Stimulated activated naive B cell treated with anti-CD40 and anti-IgM and Interleukin-4, amounts not matched to agents 10 μg/mL and 1 μg/mL and 100 μg/mL, for 72 hours (primary cell): Measurements from ENCODE around the gene ING5.
A peak's percentile ranks its signal among the peaks of the same experiment; 100 is the strongest.

Experiments used
- ATAC-seq, 2 donors: fragments of 150-1000 bp; cut with Tn5 transposase; replicated peaks; 2 replicates each; pipeline ENCODE4 v1.10.0; 2021; ENCODE audit warnings: moderate library complexity in 1 of 2
- DNase-seq: peaks from one replicate; pipeline ENCODE4 v3.0.0; 2021
- H3K27ac Mint-ChIP-seq: one replicate; pipeline ENCODE4 v1.8.0; 2022; ENCODE audit warnings: mild to moderate bottlenecking, mixed read lengths
- H3K27me3 Mint-ChIP-seq, 2 donors: one replicate each; pipeline ENCODE4 v1.8.0; 2022; ENCODE audit warnings: mixed read lengths in 2 of 2
- H3K36me3 Mint-ChIP-seq, 2 donors: one replicate each; pipeline ENCODE4 v1.8.0; 2022; ENCODE audit warnings: mixed read lengths in 2 of 2, mild to moderate bottlenecking in 1 of 2
- H3K4me1 Mint-ChIP-seq, 2 donors: one replicate each; pipeline ENCODE4 v1.8.0; 2022; ENCODE audit warnings: mixed read lengths in 2 of 2, mild to moderate bottlenecking in 1 of 2
- H3K4me3 Mint-ChIP-seq, 2 donors: one replicate each; pipeline ENCODE4 v1.8.0; 2022; ENCODE audit warnings: mild to moderate bottlenecking in 2 of 2, mixed read lengths in 2 of 2, moderate library complexity in 1 of 2
- H3K9me3 Mint-ChIP-seq, 2 donors: one replicate each; pipeline ENCODE4 v1.8.0; 2022; ENCODE audit warnings: mixed read lengths in 2 of 2, mild to moderate bottlenecking in 1 of 2

The ING5 gene

DNA sequence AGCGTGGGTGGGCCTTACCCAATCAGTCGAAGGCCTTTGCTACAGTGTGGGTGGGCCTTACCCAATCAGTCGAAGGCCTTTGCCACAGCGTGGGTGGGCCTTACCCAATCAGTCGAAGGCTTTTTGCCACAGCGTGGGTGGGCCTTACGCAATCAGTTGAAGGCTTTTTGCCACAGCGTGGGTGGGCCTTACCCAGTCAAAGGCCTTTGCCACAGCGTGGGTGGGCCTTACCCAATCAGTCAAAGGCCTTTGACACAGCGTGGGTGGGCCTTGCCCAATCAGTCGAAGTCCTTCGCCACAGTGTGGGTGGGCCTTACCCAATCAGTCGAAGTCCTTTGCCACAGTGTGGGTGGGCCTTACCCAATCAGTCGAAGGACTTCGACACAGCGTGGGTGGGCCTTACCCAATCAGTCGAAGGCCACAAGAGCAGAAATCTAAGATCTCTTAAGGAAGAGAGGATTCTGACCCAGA, 58.5 kb downstream of the ING5 start:
- no peak for ATAC-seq
- peaks cover 30 to 46% of the 10 kb centered on the region in 2 donors for H3K36me3 Mint-ChIP-seq
- peaks cover 0 to 2% of the 10 kb centered on the region in 2 donors for H3K9me3 Mint-ChIP-seq
- no peaks in the 10 kb centered on the region for H3K27me3 Mint-ChIP-seq
- H3K4me3 Mint-ChIP-seq, result no peak overlapping the region
- H3K4me1 Mint-ChIP-seq, result peaks cover 0 to 2% of the 10 kb centered on the region in 2 donors
- peak overlapping the region; percentile 27 for H3K27ac Mint-ChIP-seq
- DNase-seq, result no peak

DNA sequence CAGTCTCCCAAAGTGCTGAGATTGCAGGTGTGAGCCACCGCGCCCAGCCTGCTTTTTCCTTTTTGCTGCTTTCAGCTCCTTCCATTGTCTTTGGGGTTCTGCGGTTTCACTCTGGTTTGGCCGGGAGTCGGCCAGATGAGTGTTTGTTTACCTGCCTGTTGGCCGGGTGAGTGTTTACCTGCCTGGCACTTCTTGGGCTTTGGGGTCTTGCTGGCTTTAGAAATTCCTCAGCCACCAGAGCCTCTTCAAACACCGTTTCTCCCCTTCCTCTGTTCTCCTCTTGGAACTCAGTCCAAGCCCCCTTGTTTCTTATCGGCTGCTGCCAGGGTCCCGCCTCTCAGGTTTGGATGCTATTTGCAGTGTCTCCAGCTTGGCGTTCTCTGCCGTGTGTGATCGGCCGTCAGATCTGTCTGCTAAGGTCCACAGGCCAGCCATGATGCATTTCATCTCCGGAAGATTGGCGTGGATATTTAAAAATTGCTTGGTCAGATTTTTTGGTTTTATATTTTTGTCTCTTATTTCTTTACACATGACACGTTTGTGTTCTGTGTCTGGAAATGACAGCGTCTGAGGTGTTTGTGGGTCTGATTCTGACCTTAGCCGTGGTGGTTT, 60.6 kb downstream of the ING5 start:
- H3K27me3 Mint-ChIP-seq, result no peaks in the 10 kb centered on the region
- H3K36me3 Mint-ChIP-seq, result peaks cover 23 to 33% of the 10 kb centered on the region in 2 donors
- no peak overlapping the region for H3K4me3 Mint-ChIP-seq
- H3K9me3 Mint-ChIP-seq, result peaks cover 0 to 2% of the 10 kb centered on the region in 2 donors
- peaks cover 0 to 2% of the 10 kb centered on the region in 2 donors for H3K4me1 Mint-ChIP-seq
- no peak for DNase-seq
- no peak for ATAC-seq
- no peak overlapping the region for H3K27ac Mint-ChIP-seq

- DNase-seq (no peak), ATAC-seq (no peak)
- Mint-ChIP-seq H3K27ac (no peak overlapping the region), H3K27me3 (no peaks in the 10 kb centered on the region), H3K4me3 (no peak overlapping the region), H3K4me1 (peaks cover 0 to 2% of the 10 kb centered on the region in 2 donors), H3K36me3 (peaks cover 23 to 30% of the 10 kb centered on the region in 2 donors), H3K9me3 (peaks cover 0 to 2% of the 10 kb centered on the region in 2 donors)
Observed at GRCh38 chr2:241762933-241763369, 61.1 kb downstream of the ING5 start.

DNA sequence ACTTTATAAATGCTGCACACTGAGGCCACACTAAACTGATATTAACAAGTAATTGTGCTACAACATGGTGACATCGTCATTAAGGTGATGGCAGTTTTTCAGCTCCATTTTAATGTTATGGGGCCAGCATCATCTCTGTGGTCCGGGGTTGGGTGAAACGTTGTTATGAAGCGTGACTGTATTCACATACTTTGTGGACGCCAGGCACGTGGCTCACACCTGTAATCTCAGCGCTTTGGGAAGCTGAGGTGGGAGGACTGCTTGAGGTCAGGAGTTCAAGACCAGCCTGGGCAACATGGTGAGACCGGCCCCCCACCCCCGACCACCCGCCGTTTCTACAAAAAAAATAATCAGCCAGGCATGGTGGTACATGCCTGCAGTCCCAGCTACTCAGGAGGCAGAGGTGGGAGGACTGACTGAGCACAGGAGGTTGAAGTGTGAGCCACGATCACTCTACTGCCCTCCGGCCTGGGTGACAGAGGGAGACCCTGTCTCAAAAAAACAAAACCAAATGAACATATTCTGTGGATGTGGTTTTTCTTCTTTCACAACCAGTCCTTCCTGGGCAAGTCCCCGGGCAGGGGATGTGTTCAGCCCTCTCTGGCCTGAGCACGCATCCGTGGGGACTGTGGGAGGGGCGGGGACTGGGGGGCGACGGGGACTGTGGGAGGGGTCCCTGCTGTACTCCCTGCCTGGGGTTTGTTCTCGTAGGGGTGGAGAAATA, 61.9 kb downstream of the ING5 start:
- Mint-ChIP-seq H3K36me3 (peaks cover 23 to 27% of the 10 kb centered on the region in 2 donors), H3K9me3 (peaks cover 0 to 2% of the 10 kb centered on the region in 2 donors), H3K27ac (no peak overlapping the region), H3K4me1 (peaks cover 0 to 2% of the 10 kb centered on the region in 2 donors), H3K27me3 (no peaks in the 10 kb centered on the region), H3K4me3 (no peak overlapping the region)
- no peak for ATAC-seq
- no peak for DNase-seq

DNA sequence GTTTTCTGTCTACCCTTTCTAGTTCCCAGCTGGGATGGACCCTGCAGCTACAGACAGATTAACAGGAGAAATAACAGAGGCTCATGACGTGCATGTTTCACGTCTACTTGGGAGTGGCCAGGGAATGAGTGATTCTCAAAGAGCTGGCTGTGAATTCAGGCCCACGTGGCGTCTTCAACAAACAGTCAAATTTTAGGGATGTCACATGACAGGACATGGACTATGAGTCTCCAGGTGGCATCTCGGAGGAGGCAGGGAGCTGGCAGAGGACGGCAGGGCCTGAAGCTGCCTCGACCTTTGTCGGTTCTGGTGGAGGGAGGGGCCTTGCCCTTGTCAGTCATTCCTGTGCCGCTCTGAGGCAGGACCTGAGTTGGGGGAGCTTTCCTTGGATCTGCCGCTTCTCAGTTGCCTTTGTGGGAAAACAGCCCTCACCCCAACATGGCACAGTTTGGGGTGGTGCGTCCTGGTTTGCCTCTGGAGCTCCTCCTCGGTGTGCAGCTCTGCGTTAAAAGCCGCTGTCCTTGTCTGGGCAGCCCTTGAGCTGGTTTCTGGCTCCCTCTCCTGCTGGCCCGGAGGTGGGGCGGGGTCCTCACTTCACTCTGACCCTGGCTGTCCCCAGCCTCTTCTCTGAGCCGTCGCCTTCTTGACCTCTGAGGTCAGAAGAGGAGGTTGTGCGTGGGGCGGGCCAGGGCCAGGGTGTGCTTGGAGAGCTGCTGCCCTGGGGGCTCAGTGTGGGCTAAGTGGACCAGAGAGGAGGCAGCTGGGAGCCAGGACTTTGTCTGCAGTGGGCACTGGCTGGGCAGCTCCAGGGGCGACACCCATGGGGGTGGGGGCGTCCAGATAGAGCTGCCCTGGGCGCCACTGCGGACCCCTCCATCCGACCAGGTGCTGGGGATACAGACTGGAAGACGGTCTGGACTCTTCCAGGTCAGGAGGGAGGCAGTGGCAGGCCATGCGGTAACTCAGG, 62.7 kb downstream of the ING5 start:
- peaks cover 0 to 2% of the 10 kb centered on the region in 2 donors for H3K9me3 Mint-ChIP-seq
- H3K27me3 Mint-ChIP-seq, result no peaks in the 10 kb centered on the region
- H3K27ac Mint-ChIP-seq, result no peak overlapping the region
- no peak overlapping the region for H3K4me3 Mint-ChIP-seq
- ATAC-seq (no peak), DNase-seq (no peak)
- peaks cover 0 to 2% of the 10 kb centered on the region in 2 donors for H3K4me1 Mint-ChIP-seq
- peaks cover 19 to 23% of the 10 kb centered on the region in 2 donors for H3K36me3 Mint-ChIP-seq

GRCh38 chr2:241767464-241768250, 65.8 kb downstream of the ING5 start:
- Mint-ChIP-seq H3K27ac (no peak overlapping the region), H3K9me3 (no peaks in the 10 kb centered on the region), H3K27me3 (no peaks in the 10 kb centered on the region), H3K4me3 (no peak overlapping the region), H3K4me1 (peaks cover 12 to 14% of the 10 kb centered on the region in 2 donors), H3K36me3 (peaks cover 6 to 9% of the 10 kb centered on the region in 2 donors)
- DNase-seq (no peak), ATAC-seq (no peak)

GRCh38 chr2:241768251-241768711, 66.4 kb downstream of the ING5 start:
- no peaks in the 10 kb centered on the region for H3K9me3 Mint-ChIP-seq
- no peaks in the 10 kb centered on the region for H3K27me3 Mint-ChIP-seq
- no peak overlapping the region for H3K4me3 Mint-ChIP-seq
- no peak overlapping the region for H3K27ac Mint-ChIP-seq
- peaks cover 12 to 19% of the 10 kb centered on the region in 2 donors for H3K4me1 Mint-ChIP-seq
- H3K36me3 Mint-ChIP-seq, result peaks cover 2 to 3% of the 10 kb centered on the region in 2 donors
- ATAC-seq, result no peak
- no peak for DNase-seq

DNA sequence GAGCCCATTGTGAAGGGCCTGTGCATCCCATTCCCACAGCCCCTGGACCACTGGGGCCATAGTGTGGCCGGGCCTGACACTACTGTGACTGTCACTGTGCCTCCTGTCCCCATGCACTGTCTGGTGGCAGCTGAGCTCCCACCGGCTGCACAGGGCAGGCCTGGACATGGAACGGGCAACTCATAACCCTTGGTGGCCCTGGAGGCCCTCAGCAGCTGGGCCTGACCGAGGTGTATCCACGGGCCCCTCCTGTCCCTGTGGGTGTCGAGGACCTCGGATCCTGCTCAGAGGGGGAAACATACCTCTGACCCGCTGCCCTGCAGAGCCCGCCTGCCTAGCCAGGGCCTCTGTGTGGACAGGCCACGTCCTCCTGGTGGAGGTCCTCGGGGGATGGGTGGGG, 67.0 kb downstream of the ING5 start:
- DNase-seq (no peak), ATAC-seq (no peak)
- Mint-ChIP-seq H3K27ac (no peak overlapping the region), H3K4me1 (peaks cover 12 to 19% of the 10 kb centered on the region in 2 donors), H3K27me3 (no peaks in the 10 kb centered on the region), H3K9me3 (no peaks in the 10 kb centered on the region), H3K36me3 (peaks cover 2 to 3% of the 10 kb centered on the region in 2 donors), H3K4me3 (no peak overlapping the region)

- H3K4me1 Mint-ChIP-seq, result peaks cover 12 to 19% of the 10 kb centered on the region in 2 donors
- no peak for DNase-seq
Observed at GRCh38 chr2:241769819-241770184, 68.0 kb downstream of the ING5 start.

DNA sequence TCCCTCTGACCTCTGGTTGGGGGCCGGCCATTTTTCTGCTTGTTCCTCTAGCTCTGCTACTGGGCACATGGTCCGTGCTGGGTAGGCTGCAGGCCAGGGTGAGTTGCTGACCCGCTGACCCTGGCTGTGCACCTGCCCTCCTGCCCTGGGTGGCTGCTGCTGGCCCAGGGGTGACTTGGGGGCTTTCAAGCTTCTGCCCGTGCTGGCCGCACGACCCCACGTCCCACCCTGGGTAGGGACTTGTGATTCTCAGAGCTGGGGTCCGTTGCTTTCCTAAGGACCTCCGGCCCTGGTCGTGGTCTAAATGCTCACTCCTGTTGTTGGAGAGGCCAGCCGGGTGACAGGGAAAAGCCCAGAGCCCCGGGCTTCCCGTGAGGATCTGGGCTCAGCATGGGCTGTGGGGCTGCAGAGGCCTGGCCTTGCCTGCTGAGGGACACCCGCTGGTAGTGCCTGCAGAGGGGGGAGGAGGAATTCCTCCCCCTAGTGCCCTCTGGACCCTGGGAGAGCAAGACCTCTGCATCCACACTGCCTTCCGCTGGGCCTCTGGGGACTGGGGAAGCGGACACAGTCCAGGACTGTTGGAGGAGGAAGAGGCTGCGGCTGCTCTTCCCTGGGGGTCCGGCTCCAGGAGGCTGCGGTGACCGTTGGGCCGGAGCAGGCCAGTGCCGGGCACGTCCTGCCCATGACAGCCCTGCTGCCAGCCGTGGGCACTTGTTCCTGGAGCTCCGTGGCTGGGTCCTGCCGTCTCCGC, 68.5 kb downstream of the ING5 start:
- peaks cover 2 to 3% of the 10 kb centered on the region in 2 donors for H3K36me3 Mint-ChIP-seq
- H3K4me3 Mint-ChIP-seq, result no peak overlapping the region
- H3K27ac Mint-ChIP-seq, result no peak overlapping the region
- H3K4me1 Mint-ChIP-seq, result peaks cover 12 to 19% of the 10 kb centered on the region in 2 donors
- peaks cover 2 to 11% of the 10 kb centered on the region in 2 donors for H3K27me3 Mint-ChIP-seq
- no peaks in the 10 kb centered on the region for H3K9me3 Mint-ChIP-seq
- DNase-seq, result no peak
- no peak for ATAC-seq

More at GRCh38 chr2:241769819-241770184, 68.0 kb downstream of the ING5 start:
- Mint-ChIP-seq H3K27ac (no peak overlapping the region), H3K9me3 (no peaks in the 10 kb centered on the region), H3K36me3 (peaks cover 2 to 3% of the 10 kb centered on the region in 2 donors), H3K27me3 (peaks cover 0 to 6% of the 10 kb centered on the region in 2 donors), H3K4me3 (no peak overlapping the region)
- no peak for ATAC-seq

- Mint-ChIP-seq H3K9me3 (no peaks in the 10 kb centered on the region), H3K27me3 (peaks cover 7 to 17% of the 10 kb centered on the region in 2 donors), H3K27ac (no peak overlapping the region), H3K4me1 (peaks cover 12 to 19% of the 10 kb centered on the region in 2 donors), H3K36me3 (peaks cover 2 to 3% of the 10 kb centered on the region in 2 donors), H3K4me3 (no peak overlapping the region)
- DNase-seq, result no peak
- ATAC-seq, result no peak
Observed at GRCh38 chr2:241770936-241771285, 69.1 kb downstream of the ING5 start.

DNA sequence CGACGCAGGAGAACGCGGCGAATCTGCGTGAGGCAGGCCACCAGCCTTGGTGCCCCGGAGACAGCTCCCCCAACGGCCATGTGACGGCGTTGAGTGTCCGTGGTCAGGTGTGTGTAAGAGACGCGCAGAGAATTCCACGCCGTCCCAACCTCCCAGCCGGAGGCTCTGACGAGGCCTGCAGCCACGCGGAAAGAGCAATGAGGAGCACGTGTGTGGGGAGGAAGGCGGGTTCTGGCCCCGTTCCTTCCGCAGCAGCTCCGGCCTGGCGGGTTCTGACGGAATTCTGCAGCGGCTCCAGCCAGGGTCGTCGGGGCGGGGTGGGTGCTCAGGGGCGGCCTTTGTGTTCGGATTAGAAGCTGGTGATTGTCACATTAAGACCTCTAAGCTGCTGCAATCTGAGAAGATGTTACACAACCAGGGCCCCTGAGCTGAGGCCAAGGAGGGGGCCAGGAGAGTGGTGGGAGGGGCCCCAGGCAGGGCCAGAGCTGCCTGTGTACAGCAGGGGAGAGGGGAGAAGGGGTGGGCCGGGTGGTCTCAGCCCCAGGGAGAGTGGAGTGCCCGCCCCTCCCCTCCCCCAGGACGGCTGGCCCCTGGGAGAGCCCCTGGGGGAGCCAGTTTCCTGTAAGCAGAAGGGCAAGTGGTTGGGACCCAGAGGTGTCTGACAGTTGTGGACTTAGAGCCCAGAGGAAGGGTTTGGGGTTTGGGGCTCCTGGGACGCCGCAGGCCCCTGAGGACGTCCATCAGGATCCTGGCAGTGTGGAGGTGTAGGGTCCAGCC, 69.6 kb downstream of the ING5 start:
- H3K4me1 Mint-ChIP-seq, result peaks cover 12 to 19% of the 10 kb centered on the region in 2 donors
- H3K27me3 Mint-ChIP-seq, result peaks cover 7 to 17% of the 10 kb centered on the region in 2 donors
- ATAC-seq (peak in 1 of 2 donors; percentile 36), DNase-seq (no peak)
- peak overlapping the region; percentile 66 to 75 for H3K4me3 Mint-ChIP-seq
- H3K9me3 Mint-ChIP-seq, result no peaks in the 10 kb centered on the region
- H3K27ac Mint-ChIP-seq, result peak overlapping the region; percentile 89
- peaks cover 2 to 3% of the 10 kb centered on the region in 2 donors for H3K36me3 Mint-ChIP-seq
